IPS-20b (cell line): Measurements from ENCODE around the gene NACA2.
A peak's percentile ranks its signal among the peaks of the same experiment; 100 is the strongest.
"Not testable (repeated sequence)": the region's sequence is repeated elsewhere in the genome, so short reads cannot be mapped to it uniquely, and the experiment has no call there.

Source experiments
- H3K27ac ChIP-seq: one replicate; pipeline ENCODE4 v1.5.1; 2013; ENCODE audit warnings: low read length
- H3K27me3 ChIP-seq: 2 replicates; pipeline ENCODE4 v1.6.1; 2013; ENCODE audit warnings: mild to moderate bottlenecking, low read length, inconsistent platforms; ENCODE audit not compliant: insufficient read depth
- H3K36me3 ChIP-seq: 2 replicates; pipeline ENCODE4 v1.6.1; 2013; ENCODE audit warnings: low read depth, mild to moderate bottlenecking, inconsistent platforms, low read length, moderate library complexity; ENCODE audit not compliant: insufficient read depth
- H3K4me1 ChIP-seq: 2 replicates; pipeline ENCODE4 v1.6.1; 2013; ENCODE audit warnings: mild to moderate bottlenecking, control low read depth, inconsistent platforms, low read length, moderate library complexity; ENCODE audit not compliant: insufficient read depth
- H3K4me3 ChIP-seq: 2 replicates; pipeline ENCODE4 v1.5.1; 2013; ENCODE audit warnings: mild to moderate bottlenecking, low read length, inconsistent platforms
- H3K9ac ChIP-seq: 2 replicates; pipeline ENCODE4 v1.6.1; 2013; ENCODE audit warnings: low read depth, mild to moderate bottlenecking, inconsistent platforms, low read length, moderate library complexity
- H3K9me3 ChIP-seq: 2 replicates; pipeline ENCODE4 v1.6.1; 2013; ENCODE audit warnings: mild to moderate bottlenecking, low read depth, low read length, inconsistent platforms; ENCODE audit not compliant: insufficient read depth

The NACA2 gene

GRCh38 chr17:61591018-61591417 is at the start of gene NACA2:
Gene NACA2 (minus strand): TSS chr17:61591219. CDS start chr17:61591180, 39 bp downstream.
- no peaks in the 10 kb centered on the region for H3K27me3 ChIP-seq
- no peaks in the 10 kb centered on the region for H3K4me1 ChIP-seq
- H3K36me3 ChIP-seq: no peaks in the 10 kb centered on the region
- H3K4me3 ChIP-seq: no peak within 1 kb of the TSS
- no peaks in the 10 kb centered on the region for H3K9me3 ChIP-seq
- H3K27ac ChIP-seq: no peak within 1 kb of the TSS
- no peak within 1 kb of the TSS for H3K9ac ChIP-seq

GRCh38 chr17:61639818-61640217 is 48.8 kb upstream of the NACA2 start:
- Histone ChIP-seq H3K27me3 (no peaks in the 10 kb centered on the region), H3K4me1 (no peaks in the 10 kb centered on the region), H3K9ac (no peak overlapping the region), H3K4me3 (no peak overlapping the region), H3K9me3 (no peaks in the 10 kb centered on the region), H3K36me3 (no peaks in the 10 kb centered on the region), H3K27ac (no peak overlapping the region)

- H3K4me1 ChIP-seq: no peaks in the 10 kb centered on the region
- H3K9ac ChIP-seq: no peak overlapping the region
- H3K36me3 ChIP-seq: no peaks in the 10 kb centered on the region
- H3K4me3 ChIP-seq: no peak overlapping the region
- no peaks in the 10 kb centered on the region for H3K27me3 ChIP-seq
- no peaks in the 10 kb centered on the region for H3K9me3 ChIP-seq
- H3K27ac ChIP-seq: no peak overlapping the region
Measured at GRCh38 chr17:61638087-61638486, 47.1 kb upstream of the NACA2 start.

GRCh38 chr17:61635913-61636432 is 45.0 kb upstream of the NACA2 start:
- Histone ChIP-seq H3K4me3 (no peak overlapping the region), H3K4me1 (no peaks in the 10 kb centered on the region), H3K27me3 (no peaks in the 10 kb centered on the region), H3K9me3 (no peaks in the 10 kb centered on the region), H3K36me3 (no peaks in the 10 kb centered on the region), H3K27ac (no peak overlapping the region), H3K9ac (no peak overlapping the region)

- Histone ChIP-seq H3K27me3 (no peaks in the 10 kb centered on the region), H3K27ac (no peak overlapping the region), H3K36me3 (no peaks in the 10 kb centered on the region), H3K4me1 (no peaks in the 10 kb centered on the region), H3K9me3 (no peaks in the 10 kb centered on the region), H3K4me3 (no peak overlapping the region), H3K9ac (no peak overlapping the region)
Measured at GRCh38 chr17:61634942-61635538, 44.0 kb upstream of the NACA2 start.

- H3K36me3 ChIP-seq: no peaks in the 10 kb centered on the region
- H3K27me3 ChIP-seq: no peaks in the 10 kb centered on the region
- no peak overlapping the region for H3K9ac ChIP-seq
- no peak overlapping the region for H3K27ac ChIP-seq
- no peaks in the 10 kb centered on the region for H3K4me1 ChIP-seq
- H3K4me3 ChIP-seq: no peak overlapping the region
- no peaks in the 10 kb centered on the region for H3K9me3 ChIP-seq
Measured at GRCh38 chr17:61634011-61634539, 43.1 kb upstream of the NACA2 start.

- no peaks in the 10 kb centered on the region for H3K4me1 ChIP-seq
Measured at GRCh38 chr17:61632826-61633225, 41.8 kb upstream of the NACA2 start.

GRCh38 chr17:61631800-61632199 is 40.8 kb upstream of the NACA2 start:
- H3K9me3 ChIP-seq: no peaks in the 10 kb centered on the region
- H3K4me3 ChIP-seq: no peak overlapping the region
- H3K4me1 ChIP-seq: peaks cover 8% of the 10 kb centered on the region; the same call in 1 of the 2 replicates
- H3K9ac ChIP-seq: no peak overlapping the region
- no peaks in the 10 kb centered on the region for H3K36me3 ChIP-seq
- no peak overlapping the region for H3K27ac ChIP-seq
- H3K27me3 ChIP-seq: no peaks in the 10 kb centered on the region

More at GRCh38 chr17:61632826-61633225, 41.8 kb upstream of the NACA2 start:
- Histone ChIP-seq H3K4me3 (no peak overlapping the region), H3K9ac (no peak overlapping the region), H3K27ac (no peak overlapping the region), H3K27me3 (no peaks in the 10 kb centered on the region), H3K9me3 (no peaks in the 10 kb centered on the region), H3K36me3 (no peaks in the 10 kb centered on the region)

GRCh38 chr17:61628158-61628557 is 37.1 kb upstream of the NACA2 start:
- H3K27me3 ChIP-seq, H3K4me3 ChIP-seq, H3K4me1 ChIP-seq, H3K9ac ChIP-seq, H3K27ac ChIP-seq, H3K36me3 ChIP-seq, H3K9me3 ChIP-seq: not testable (repeated sequence)

- Histone ChIP-seq H3K9me3 (no peaks in the 10 kb centered on the region), H3K27me3 (no peaks in the 10 kb centered on the region), H3K36me3 (no peaks in the 10 kb centered on the region), H3K9ac (no peak overlapping the region), H3K4me1 (peaks cover 8% of the 10 kb centered on the region; the same call in 1 of the 2 replicates), H3K27ac (no peak overlapping the region), H3K4me3 (0 out of 2 replicates have a peak overlapping the region, but pooled peaks have one; percentile 16)
Measured at GRCh38 chr17:61627658-61628057, 36.6 kb upstream of the NACA2 start.

- H3K27me3 ChIP-seq: no peaks in the 10 kb centered on the region
- H3K27ac ChIP-seq: no peak overlapping the region
- no peak overlapping the region for H3K4me3 ChIP-seq
- H3K9ac ChIP-seq: no peak overlapping the region
- H3K36me3 ChIP-seq: no peaks in the 10 kb centered on the region
- H3K4me1 ChIP-seq: peaks cover 8% of the 10 kb centered on the region; the same call in 1 of the 2 replicates
- H3K9me3 ChIP-seq: no peaks in the 10 kb centered on the region
Measured at GRCh38 chr17:61627125-61627524, 36.1 kb upstream of the NACA2 start.

- H3K4me3 ChIP-seq: no peak overlapping the region
- no peaks in the 10 kb centered on the region for H3K36me3 ChIP-seq
- peaks cover 5% of the 10 kb centered on the region; the same call in 1 of the 2 replicates for H3K9me3 ChIP-seq
- H3K27ac ChIP-seq: no peak overlapping the region
- peaks cover 8% of the 10 kb centered on the region; the same call in 1 of the 2 replicates for H3K4me1 ChIP-seq
- H3K27me3 ChIP-seq: no peaks in the 10 kb centered on the region
- no peak overlapping the region for H3K9ac ChIP-seq
Measured at GRCh38 chr17:61625564-61625963, 34.5 kb upstream of the NACA2 start.
